Colonic mucosa (tissue), 4 donors: ENCODE results near the gene ATP9B. TPM values are rescaled to one million over a fixed set of nuclear protein-coding genes. Genes with fewer than 3 reads are reported as not detected.

ENCODE experiments used
- DNase-seq: peaks from one replicate; pipeline ENCODE4 v3.0.0-alpha.2; 2020
- H3K27ac ChIP-seq: fragments of 200-600 bp; one replicate; pipeline ENCODE4 v1.8.0; 2021
- H3K27me3 ChIP-seq: fragments of 200-600 bp; one replicate; pipeline ENCODE4 v1.8.0; 2021
- H3K36me3 ChIP-seq: fragments of 200-600 bp; one replicate; pipeline ENCODE4 v1.8.0; 2021
- H3K4me1 ChIP-seq: fragments of 200-600 bp; one replicate; pipeline ENCODE4 v1.8.0; 2021; ENCODE audit warnings: mild to moderate bottlenecking
- H3K4me3 ChIP-seq: fragments of 200-600 bp; one replicate; pipeline ENCODE4 v1.8.0; 2021
- H3K9ac ChIP-seq, 2 donors: one replicate each; pipeline ENCODE4 v1.7.0; 2013; ENCODE audit warnings: control low read depth in 2 of 2, low read depth in 2 of 2, low read length in 2 of 2
- H3K9me3 ChIP-seq: fragments of 200-600 bp; one replicate; pipeline ENCODE4 v1.8.0; 2021
- CTCF ChIP-seq: fragments of 200-600 bp; IDR thresholded peaks from one replicate; pipeline ENCODE4 v1.8.0; 2022; ENCODE audit warnings: antibody characterized with exemption, mild to moderate bottlenecking
- intact Hi-C: fragments of 100-400 bp; cut with DNase I; formaldehyde crosslinking; loops from one replicate; pipeline ENCODE4 v1.14.1; 2022
- total RNA-seq, 2 donors: library from RNA; stranded (reverse); fragmentation: NEBNext Ultra II Directional in 1 of 2; extraction: Animal tissue kit (Norgen Biotek cat#: 25700) in 1 of 2; gene quantifications; one replicate each; pipeline ENCODE4 v1.2.1, GENCODE V29; 2021
- donor health status: healthy.
- donor health status: DM: no; HTN: no; CAD: no.
- donor health status: DM: no; HTN: no; CAD: no.

Gene ATP9B
- total RNA-seq, 2 donors from 2014 or later = 20.4 to 30.3 TPM

- TF ChIP-seq CTCF = no peak
- Histone ChIP-seq H3K27ac (no peak overlapping the region), H3K4me1 (no peaks in the 10 kb centered on the region), H3K36me3 (no peaks in the 10 kb centered on the region), H3K27me3 (no peaks in the 10 kb centered on the region), H3K9me3 (no peaks in the 10 kb centered on the region), H3K4me3 (no peak overlapping the region), H3K9ac (no peak overlapping the region)
- DNase-seq = no peak
- intact Hi-C loops = no loop called here
These were observed 267.5 kb downstream of the ATP9B start for GRCh38 chr18:79336556-79337142.

GRCh38 chr18:79337184-79337583 lies 268.0 kb downstream of the ATP9B start:
- Histone ChIP-seq H3K4me1 (no peaks in the 10 kb centered on the region), H3K27me3 (no peaks in the 10 kb centered on the region), H3K4me3 (no peak overlapping the region), H3K36me3 (no peaks in the 10 kb centered on the region), H3K27ac (no peak overlapping the region), H3K9me3 (no peaks in the 10 kb centered on the region), H3K9ac (no peak overlapping the region)
- no peak for DNase-seq
- no peak for TF ChIP-seq CTCF
- intact Hi-C loops = no loop called here

GRCh38 chr18:79337620-79338019 lies 268.4 kb downstream of the ATP9B start:
- TF ChIP-seq CTCF = no peak
- no peak overlapping the region for H3K27ac ChIP-seq
- H3K4me1 ChIP-seq = no peaks in the 10 kb centered on the region
- no peak overlapping the region for H3K9ac ChIP-seq
- H3K27me3 ChIP-seq = no peaks in the 10 kb centered on the region
- H3K4me3 ChIP-seq = no peak overlapping the region
- H3K36me3 ChIP-seq = no peaks in the 10 kb centered on the region
- intact Hi-C loops = no loop called here
- H3K9me3 ChIP-seq = no peaks in the 10 kb centered on the region
- DNase-seq = no peak

GRCh38 chr18:79339094-79339908 lies 270.1 kb downstream of the ATP9B start:
- no peak for TF ChIP-seq CTCF
- Histone ChIP-seq H3K9me3 (no peaks in the 10 kb centered on the region), H3K4me1 (no peaks in the 10 kb centered on the region), H3K27ac (no peak overlapping the region), H3K36me3 (no peaks in the 10 kb centered on the region), H3K4me3 (no peak overlapping the region), H3K9ac (no peak overlapping the region), H3K27me3 (no peaks in the 10 kb centered on the region)
- no peak for DNase-seq
- intact Hi-C loops = no loop called here

GRCh38 chr18:79343567-79344207 lies 274.5 kb downstream of the ATP9B start:
- Histone ChIP-seq H3K9ac (no peak overlapping the region), H3K27ac (peak overlapping the region; percentile 3), H3K27me3 (no peaks in the 10 kb centered on the region), H3K4me1 (no peaks in the 10 kb centered on the region), H3K36me3 (no peaks in the 10 kb centered on the region), H3K9me3 (no peaks in the 10 kb centered on the region), H3K4me3 (no peak overlapping the region)
- peak; percentile 41 for DNase-seq
- intact Hi-C loops = no loop called here
- no peak for TF ChIP-seq CTCF
